Measurements from ENCODE around the gene FAM186B.

DNA sequence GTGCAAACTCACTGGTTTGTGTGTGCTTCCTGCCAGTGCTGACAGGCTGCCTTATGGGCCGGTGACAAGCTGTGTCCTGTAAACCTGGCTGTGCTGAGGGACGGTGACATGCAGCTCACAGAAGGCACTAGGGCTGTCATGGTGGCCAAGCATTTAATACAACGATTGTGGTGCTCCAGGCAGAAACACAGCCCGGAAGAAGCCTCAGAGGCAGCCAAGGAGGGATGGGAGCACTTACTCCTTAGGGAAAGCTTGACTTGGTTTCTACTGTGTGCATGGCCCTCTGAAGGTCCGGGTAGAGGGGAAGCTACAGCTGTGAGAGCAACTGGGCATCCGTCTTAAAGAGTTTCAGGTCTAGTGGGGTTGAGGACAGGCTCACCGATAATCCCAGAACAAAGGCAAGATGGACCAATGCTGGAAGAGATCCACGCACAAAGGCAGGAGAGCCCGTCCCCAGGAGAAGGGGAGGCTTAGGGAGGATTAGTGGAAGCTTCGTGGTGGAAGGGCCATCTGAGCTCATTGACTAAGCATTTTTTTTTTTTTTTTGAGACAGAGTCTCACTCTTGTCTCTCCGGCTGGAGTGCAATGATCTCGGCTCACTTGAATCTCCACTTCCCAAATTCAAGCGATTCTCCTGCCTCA is 26.8 kb downstream of the FAM186B start:
- no peak for TF ChIP-seq POLR2A (IDR thresholded peaks at IDR 0.05)
- no peak for TF ChIP-seq CTCF (IDR thresholded peaks at IDR 0.05)
- TF ChIP-seq POLR2AphosphoS5 (IDR thresholded peaks at IDR 0.05), result no peak
